Vagina (tissue), 2 donors: ENCODE measurements around the gene RNF111. TPM values are rescaled to one million over a fixed set of nuclear protein-coding genes. Genes with fewer than 3 reads are reported as not detected.

Experiments used
- DNase-seq, 2 donors: peaks; one replicate each; pipeline ENCODE4 v3.0.0-alpha.2; 2017; ENCODE audit errors: extremely low spot score in 2 of 2
- H3K27ac ChIP-seq: fragments of 200-600 bp; sonication (generic); one replicate; pipeline ENCODE4 v1.5.1; 2019
- H3K27me3 ChIP-seq: fragments of 200-600 bp; sonication (generic); one replicate; pipeline ENCODE4 v1.5.1; 2019
- H3K36me3 ChIP-seq, 2 donors: fragments of 200-600 bp; sonication (generic); one replicate each; pipeline ENCODE4 v1.5.1; 2017 to 2019
- H3K4me1 ChIP-seq: fragments of 200-600 bp; sonication (generic); one replicate; pipeline ENCODE4 v1.5.1; 2019
- H3K4me3 ChIP-seq, 2 donors: fragments of 200-600 bp; sonication (generic); 1 replicate in 1 of 2; 2 replicates in 1 of 2; pipeline ENCODE4 v1.5.1; 2016 to 2019
- H3K9me3 ChIP-seq: fragments of 200-600 bp; sonication (generic); one replicate; pipeline ENCODE4 v1.5.1; 2019
- POLR2A ChIP-seq, 2 donors: fragments of 450-650 bp; IDR thresholded peaks; one replicate each; pipeline ENCODE4 v1.6.1; 2017; ENCODE audit warnings: antibody characterized with exemption in 2 of 2, mild to moderate bottlenecking in 2 of 2, moderate library complexity in 2 of 2
- POLR2AphosphoS5 ChIP-seq, 2 donors: sonication (generic); formaldehyde crosslinking; IDR thresholded peaks; one replicate each; pipeline ENCODE4 v1.9.0; 2017; ENCODE audit warnings: antibody characterized with exemption in 2 of 2, mild to moderate bottlenecking in 2 of 2, low read depth in 1 of 2; ENCODE audit not compliant: insufficient read depth in 1 of 2
- intact Hi-C: fragments of 100-400 bp; cut with DNase I; formaldehyde crosslinking; loops from one replicate; pipeline ENCODE4 v1.15.1; 2023
- total RNA-seq: library from RNA; depleted of rRNA; stranded (reverse); fragments of >200 nt; gene quantifications from one replicate; pipeline ENCODE4 v1.2.3, GENCODE V29; 2016
- TF ChIP-seq, protein P1 (sequence below), 3 experiments: fragments of 450-650 bp in 2 of 3; fragments of 200-600 bp in 1 of 3; sonication (generic) in 1 of 3; IDR thresholded peaks; one replicate each; pipeline ENCODE4 v1.5.1; 2017 to 2019; ENCODE audit warnings: antibody characterized with exemption in 3 of 3, mild to moderate bottlenecking in 2 of 3, moderate library complexity in 2 of 3

Gene RNF111
- 35.6 TPM for total RNA-seq

DNA sequence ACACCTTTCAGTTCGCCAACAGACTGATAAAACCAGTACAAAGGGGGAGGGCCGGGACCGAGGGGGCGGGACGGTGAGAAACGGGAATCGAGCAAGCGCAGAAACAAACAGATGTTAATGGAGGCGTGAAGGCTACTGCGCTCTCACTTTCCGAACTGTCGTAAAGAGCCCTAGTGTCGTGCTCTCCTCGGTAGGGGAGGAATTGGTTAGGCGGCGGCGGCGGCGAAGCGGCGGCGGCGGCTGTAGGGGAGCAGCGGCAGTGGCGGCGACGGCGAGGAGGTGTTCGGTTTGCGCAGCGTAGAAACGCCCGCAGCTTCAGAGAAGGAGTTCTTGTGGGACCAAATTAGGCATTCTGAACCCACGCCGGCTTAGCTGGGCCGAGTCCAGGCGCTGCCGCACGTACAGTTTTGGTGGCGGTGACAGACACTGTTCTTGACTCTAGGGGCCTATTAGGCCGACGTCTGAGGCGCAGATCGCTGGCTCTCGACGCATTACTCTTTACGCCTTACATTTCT is at the start of gene RNF111:
Gene RNF111 (plus strand): TSS at position 173 of the 515 bp plus-strand sequence. CDS start 43,160 bp downstream, outside the sequence.
- intact Hi-C loops: loop anchor here (5.0 kb wide), 1 partner anchor 515 kb away; no protein-coding TSS in a partner anchor
- Histone ChIP-seq H3K4me3 (peak within 1 kb of the TSS; percentile 80 to 88), H3K4me1 (peaks cover 31% of the 10 kb centered on the region), H3K9me3 (no peaks in the 10 kb centered on the region), H3K27ac (peak within 1 kb of the TSS; percentile 91), H3K27me3 (no peaks in the 10 kb centered on the region), H3K36me3 (no peaks in the 10 kb centered on the region)
- peak; percentile 65 to 95 for TF ChIP-seq POLR2AphosphoS5 (IDR thresholded peaks at IDR 0.05; ENCODE audit: insufficient read depth in 1 of 2, low read depth in 1 of 2)
- TF ChIP-seq, protein P1, sequence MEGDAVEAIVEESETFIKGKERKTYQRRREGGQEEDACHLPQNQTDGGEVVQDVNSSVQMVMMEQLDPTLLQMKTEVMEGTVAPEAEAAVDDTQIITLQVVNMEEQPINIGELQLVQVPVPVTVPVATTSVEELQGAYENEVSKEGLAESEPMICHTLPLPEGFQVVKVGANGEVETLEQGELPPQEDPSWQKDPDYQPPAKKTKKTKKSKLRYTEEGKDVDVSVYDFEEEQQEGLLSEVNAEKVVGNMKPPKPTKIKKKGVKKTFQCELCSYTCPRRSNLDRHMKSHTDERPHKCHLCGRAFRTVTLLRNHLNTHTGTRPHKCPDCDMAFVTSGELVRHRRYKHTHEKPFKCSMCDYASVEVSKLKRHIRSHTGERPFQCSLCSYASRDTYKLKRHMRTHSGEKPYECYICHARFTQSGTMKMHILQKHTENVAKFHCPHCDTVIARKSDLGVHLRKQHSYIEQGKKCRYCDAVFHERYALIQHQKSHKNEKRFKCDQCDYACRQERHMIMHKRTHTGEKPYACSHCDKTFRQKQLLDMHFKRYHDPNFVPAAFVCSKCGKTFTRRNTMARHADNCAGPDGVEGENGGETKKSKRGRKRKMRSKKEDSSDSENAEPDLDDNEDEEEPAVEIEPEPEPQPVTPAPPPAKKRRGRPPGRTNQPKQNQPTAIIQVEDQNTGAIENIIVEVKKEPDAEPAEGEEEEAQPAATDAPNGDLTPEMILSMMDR (IDR thresholded peaks at IDR 0.05): no peak
- peak in 1 of 2 donors; percentile 78 for TF ChIP-seq POLR2A (IDR thresholded peaks at IDR 0.05)
- peak in 1 of 2 donors; percentile 93 for DNase-seq

DNA sequence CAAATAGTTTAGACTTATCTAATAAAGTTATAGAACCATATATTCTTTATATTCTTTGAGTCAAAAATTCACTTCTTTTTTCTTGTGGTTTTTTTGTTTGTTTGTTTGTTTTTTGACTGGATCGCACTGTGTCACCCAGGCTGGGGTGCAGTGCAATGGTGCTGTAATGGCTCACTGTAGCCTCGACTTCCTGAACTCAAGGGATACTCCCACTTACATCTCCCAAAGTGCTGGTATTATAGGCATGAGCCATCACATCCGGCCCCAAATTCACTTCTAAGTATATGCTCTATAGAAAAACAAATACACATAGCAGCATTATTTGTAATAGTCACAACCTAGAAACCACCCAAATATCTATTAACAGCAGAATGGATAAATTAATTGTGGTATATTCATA is 40.3 kb upstream of the RNF111 start:
- intact Hi-C loops: no loop called here
- Histone ChIP-seq H3K36me3 (no peaks in the 10 kb centered on the region), H3K9me3 (no peaks in the 10 kb centered on the region), H3K4me1 (peaks cover 11% of the 10 kb centered on the region), H3K27me3 (no peaks in the 10 kb centered on the region), H3K27ac (no peak overlapping the region), H3K4me3 (no peak overlapping the region)
- TF ChIP-seq POLR2AphosphoS5 (IDR thresholded peaks at IDR 0.05; ENCODE audit: insufficient read depth in 1 of 2, low read depth in 1 of 2) (no peak), POLR2A (IDR thresholded peaks at IDR 0.05) (no peak)
- TF ChIP-seq, protein P1 (IDR thresholded peaks at IDR 0.05): no peak
- no peak for DNase-seq

DNA sequence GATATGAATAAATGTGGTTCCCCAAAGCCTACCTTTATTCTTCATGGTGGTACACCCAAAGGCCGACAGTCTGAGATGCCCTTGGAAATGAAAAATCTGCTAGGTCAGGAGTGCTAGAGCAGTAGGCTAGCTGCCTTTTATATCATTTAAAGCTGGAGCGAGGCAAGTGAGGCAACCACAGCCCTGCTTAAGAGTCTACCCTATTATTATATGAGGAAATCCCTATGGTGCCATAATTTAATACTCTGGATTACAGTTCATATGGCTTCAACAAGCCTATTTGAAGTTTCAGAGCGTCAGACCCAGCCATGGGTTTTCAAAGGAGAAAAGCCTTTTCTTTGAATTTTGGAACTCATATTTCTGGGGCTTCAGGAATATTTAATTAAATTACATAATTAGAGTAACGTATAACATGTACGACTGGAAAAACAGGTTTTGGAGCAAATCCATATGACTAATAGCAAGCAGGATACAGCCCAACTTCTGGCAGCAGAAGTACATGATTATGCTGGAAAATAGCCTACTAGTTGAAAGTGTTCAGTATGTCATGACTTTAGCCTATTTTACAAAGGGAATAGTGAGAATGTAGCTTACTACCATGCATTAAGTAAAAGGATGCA is 36.0 kb upstream of the RNF111 start:
- Histone ChIP-seq H3K36me3 (no peaks in the 10 kb centered on the region), H3K4me1 (peaks cover 16% of the 10 kb centered on the region), H3K9me3 (no peaks in the 10 kb centered on the region), H3K4me3 (peak overlapping the region in 1 of 2 donors; percentile 17), H3K27me3 (no peaks in the 10 kb centered on the region), H3K27ac (no peak overlapping the region)
- TF ChIP-seq, protein P1 (IDR thresholded peaks at IDR 0.05): no peak
- TF ChIP-seq POLR2A (IDR thresholded peaks at IDR 0.05) (no peak), POLR2AphosphoS5 (IDR thresholded peaks at IDR 0.05; ENCODE audit: insufficient read depth in 1 of 2, low read depth in 1 of 2) (peak in 1 of 2 donors; percentile 70)
- no peak for DNase-seq
- intact Hi-C loops: no loop called here

DNA sequence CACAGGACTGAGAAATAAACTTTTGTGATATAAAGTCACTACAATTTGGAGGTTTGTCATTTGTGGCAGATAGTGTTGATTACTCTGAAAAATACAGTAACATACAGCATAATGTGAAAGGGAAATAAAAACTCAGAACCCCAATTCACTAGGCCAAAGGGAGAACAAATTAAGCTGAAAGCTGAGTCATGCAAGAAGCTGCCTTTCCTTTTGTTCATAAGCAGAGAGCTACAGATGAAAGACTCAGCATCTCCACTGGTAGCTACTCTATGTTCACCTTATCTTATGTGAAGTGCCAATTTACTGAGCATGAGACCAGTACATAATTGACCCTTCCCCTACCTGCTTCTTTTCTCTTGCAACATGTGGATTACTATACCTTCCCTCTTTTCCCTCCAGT is 34.7 kb upstream of the RNF111 start:
- H3K4me3 ChIP-seq: no peak overlapping the region
- DNase-seq: no peak
- no peaks in the 10 kb centered on the region for H3K27me3 ChIP-seq
- intact Hi-C loops: no loop called here
- no peak overlapping the region for H3K27ac ChIP-seq
- no peaks in the 10 kb centered on the region for H3K36me3 ChIP-seq
- H3K4me1 ChIP-seq: peaks cover 16% of the 10 kb centered on the region
- no peak for TF ChIP-seq POLR2AphosphoS5 (IDR thresholded peaks at IDR 0.05; ENCODE audit: insufficient read depth in 1 of 2, low read depth in 1 of 2)
- TF ChIP-seq, protein P1 (IDR thresholded peaks at IDR 0.05): no peak
- H3K9me3 ChIP-seq: no peaks in the 10 kb centered on the region
